Muscle layer of duodenum (tissue), 2 donors: ENCODE measurements around the gene CYP1A1.

ENCODE experiments used
- H3K27ac ChIP-seq: one replicate; pipeline ENCODE4 v1.7.0; 2013; ENCODE audit warnings: mild to moderate bottlenecking, low read length
- H3K27me3 ChIP-seq: one replicate; pipeline ENCODE4 v1.7.0; 2013; ENCODE audit warnings: low read depth, mild to moderate bottlenecking, control low read depth, low read length
- H3K36me3 ChIP-seq, 2 donors: one replicate each; pipeline ENCODE4 v1.7.0; 2013; ENCODE audit warnings: low read length in 2 of 2, control low read depth in 1 of 2, mild to moderate bottlenecking in 1 of 2; ENCODE audit not compliant: insufficient read depth in 2 of 2, control insufficient read depth in 1 of 2
- H3K4me1 ChIP-seq, 2 donors: one replicate each; pipeline ENCODE4 v1.7.0; 2013; ENCODE audit warnings: low read length in 2 of 2, mild to moderate bottlenecking in 2 of 2, control low read depth in 1 of 2, moderate library complexity in 1 of 2; ENCODE audit not compliant: insufficient read depth in 2 of 2, control insufficient read depth in 1 of 2
- H3K4me3 ChIP-seq, 2 donors: one replicate each; pipeline ENCODE4 v1.7.0; 2013; ENCODE audit warnings: low read length in 2 of 2, low read depth in 1 of 2, mild to moderate bottlenecking in 1 of 2
- H3K9me3 ChIP-seq, 2 donors: one replicate each; pipeline ENCODE4 v1.7.0; 2013; ENCODE audit warnings: low read length in 2 of 2, control low read depth in 1 of 2, mild to moderate bottlenecking in 1 of 2; ENCODE audit not compliant: control insufficient read depth in 1 of 2
- donor health status: healthy.

CYP1A1 gene

DNA sequence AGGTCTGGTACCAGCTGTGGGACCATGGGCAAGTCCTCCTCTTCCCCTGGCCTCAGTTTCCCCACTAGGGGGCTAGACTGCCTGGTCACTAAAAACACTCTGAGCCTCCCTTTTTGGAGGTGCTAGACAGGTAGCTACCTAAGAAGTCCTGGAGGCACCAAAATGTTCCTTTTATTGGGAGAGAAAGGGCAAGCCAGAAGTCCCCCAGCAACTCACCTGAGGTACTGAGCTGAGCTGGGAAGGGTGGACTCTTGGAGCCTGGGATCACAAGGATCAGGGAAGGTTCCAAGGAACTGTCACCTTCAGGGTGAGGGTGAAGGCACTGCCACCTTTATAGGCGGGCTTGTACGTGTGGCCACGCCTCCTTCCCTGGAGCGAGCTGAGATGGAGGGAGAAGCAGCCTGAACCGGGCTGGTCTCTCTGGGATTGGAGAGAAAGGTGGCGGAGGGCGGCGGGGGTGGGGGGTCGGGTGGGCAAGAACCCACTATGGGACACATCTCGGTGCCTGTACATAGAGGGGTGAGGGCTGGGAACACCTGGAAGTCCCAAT, at the start of gene CYP1A1:
TSS of gene CYP1A1 (minus strand) at position 304 of the 550 bp plus-strand sequence. CDS start 2,431 bp downstream, outside the sequence.
- peaks cover 5 to 19% of the 10 kb centered on the region in 2 donors for H3K4me1 ChIP-seq
- no peak within 1 kb of the TSS for H3K27ac ChIP-seq
- no peaks in the 10 kb centered on the region for H3K36me3 ChIP-seq
- H3K4me3 ChIP-seq: peak within 1 kb of the TSS; percentile 53 to 79
- H3K27me3 ChIP-seq: peaks cover 10% of the 10 kb centered on the region
- no peaks in the 10 kb centered on the region for H3K9me3 ChIP-seq

- H3K36me3 ChIP-seq: no peaks in the 10 kb centered on the region
- peak overlapping the region; percentile 16 for H3K27ac ChIP-seq
- no peaks in the 10 kb centered on the region for H3K27me3 ChIP-seq
- peaks cover 7 to 16% of the 10 kb centered on the region in 2 donors for H3K4me1 ChIP-seq
- H3K9me3 ChIP-seq: no peaks in the 10 kb centered on the region
- no peak overlapping the region for H3K4me3 ChIP-seq
Observed at GRCh38 chr15:74773731-74774252, 48.5 kb upstream of the CYP1A1 start.

DNA sequence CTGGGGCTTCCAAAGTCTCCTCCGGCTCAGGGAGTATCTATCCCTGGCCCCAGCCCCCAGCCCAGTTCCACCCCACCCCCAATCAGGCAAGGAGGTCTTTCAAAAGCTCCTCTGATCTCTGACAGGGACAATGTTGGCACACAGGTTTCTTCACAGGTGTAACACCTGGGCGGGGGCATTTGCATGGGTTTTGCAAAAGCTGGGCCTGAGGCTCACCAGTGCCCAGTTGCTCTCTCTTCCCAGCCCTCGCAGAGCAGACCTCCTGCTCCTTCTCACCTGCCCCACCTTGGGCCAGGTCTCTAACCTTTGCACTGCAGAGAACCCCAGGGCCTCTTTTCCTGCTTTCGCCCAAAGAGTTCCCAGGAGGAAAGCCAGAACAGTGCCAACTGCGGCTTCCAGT, 48.0 kb upstream of the CYP1A1 start:
- Histone ChIP-seq H3K36me3 (no peaks in the 10 kb centered on the region), H3K4me1 (peaks cover 7 to 16% of the 10 kb centered on the region in 2 donors), H3K9me3 (no peaks in the 10 kb centered on the region), H3K4me3 (no peak overlapping the region), H3K27me3 (no peaks in the 10 kb centered on the region), H3K27ac (peak overlapping the region; percentile 16)

GRCh38 chr15:74770211-74770903, 45.0 kb upstream of the CYP1A1 start:
- no peak overlapping the region for H3K4me3 ChIP-seq
- no peak overlapping the region for H3K27ac ChIP-seq
- H3K9me3 ChIP-seq: no peaks in the 10 kb centered on the region
- H3K27me3 ChIP-seq: no peaks in the 10 kb centered on the region
- H3K36me3 ChIP-seq: no peaks in the 10 kb centered on the region
- H3K4me1 ChIP-seq: no peaks in the 10 kb centered on the region

GRCh38 chr15:74769463-74770025, 44.2 kb upstream of the CYP1A1 start:
- Histone ChIP-seq H3K27me3 (no peaks in the 10 kb centered on the region), H3K9me3 (no peaks in the 10 kb centered on the region), H3K36me3 (no peaks in the 10 kb centered on the region), H3K27ac (no peak overlapping the region), H3K4me1 (no peaks in the 10 kb centered on the region), H3K4me3 (no peak overlapping the region)

DNA sequence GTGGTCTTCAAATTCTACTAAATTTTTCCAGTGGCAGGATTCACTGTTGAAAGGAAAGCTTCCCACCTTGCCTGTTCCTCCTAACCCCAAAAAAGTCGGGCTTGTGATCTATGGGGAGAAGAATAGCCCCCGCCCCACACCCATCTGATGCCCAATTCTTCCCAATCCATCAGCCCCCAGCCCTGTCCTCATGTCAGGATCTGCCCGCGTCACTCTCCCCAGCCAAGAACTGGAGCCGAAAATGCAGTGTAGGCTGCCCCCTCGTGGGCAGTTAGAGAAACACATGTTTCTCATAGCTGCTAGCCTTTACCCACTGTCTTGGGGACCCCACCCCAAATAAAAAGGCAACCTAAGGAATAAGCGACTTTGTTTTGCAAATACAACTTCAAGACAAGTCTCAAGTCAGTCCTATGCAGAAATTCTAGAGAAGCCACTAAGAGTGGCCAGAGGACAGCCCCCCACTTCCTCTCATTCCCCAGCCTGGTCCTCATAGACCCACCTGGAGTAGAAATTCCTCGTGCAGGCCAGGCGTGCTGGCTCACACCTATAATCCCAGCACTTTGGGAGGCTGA, 43.5 kb upstream of the CYP1A1 start:
- no peaks in the 10 kb centered on the region for H3K4me1 ChIP-seq
- no peaks in the 10 kb centered on the region for H3K27me3 ChIP-seq
- no peak overlapping the region for H3K4me3 ChIP-seq
- no peak overlapping the region for H3K27ac ChIP-seq
- no peaks in the 10 kb centered on the region for H3K9me3 ChIP-seq
- H3K36me3 ChIP-seq: no peaks in the 10 kb centered on the region

- Histone ChIP-seq H3K27ac (no peak overlapping the region), H3K9me3 (no peaks in the 10 kb centered on the region), H3K27me3 (no peaks in the 10 kb centered on the region), H3K4me1 (no peaks in the 10 kb centered on the region), H3K4me3 (no peak overlapping the region), H3K36me3 (no peaks in the 10 kb centered on the region)
Observed at GRCh38 chr15:74768099-74768770, 42.9 kb upstream of the CYP1A1 start.

GRCh38 chr15:74767167-74768098, 42.1 kb upstream of the CYP1A1 start:
- Histone ChIP-seq H3K36me3 (no peaks in the 10 kb centered on the region), H3K9me3 (no peaks in the 10 kb centered on the region), H3K4me1 (no peaks in the 10 kb centered on the region), H3K4me3 (no peak overlapping the region), H3K27ac (no peak overlapping the region), H3K27me3 (no peaks in the 10 kb centered on the region)

GRCh38 chr15:74763416-74763815, 38.1 kb upstream of the CYP1A1 start:
- H3K4me1 ChIP-seq: no peaks in the 10 kb centered on the region
- H3K4me3 ChIP-seq: no peak overlapping the region
- H3K36me3 ChIP-seq: no peaks in the 10 kb centered on the region
- H3K9me3 ChIP-seq: no peaks in the 10 kb centered on the region
- no peaks in the 10 kb centered on the region for H3K27me3 ChIP-seq
- no peak overlapping the region for H3K27ac ChIP-seq

- Histone ChIP-seq H3K4me3 (no peak overlapping the region), H3K4me1 (no peaks in the 10 kb centered on the region), H3K9me3 (no peaks in the 10 kb centered on the region), H3K36me3 (no peaks in the 10 kb centered on the region), H3K27ac (no peak overlapping the region), H3K27me3 (no peaks in the 10 kb centered on the region)
Observed at GRCh38 chr15:74762791-74763150, 37.4 kb upstream of the CYP1A1 start.
